ENCODE data around the gene ATL2. TPM values are rescaled to one million over a fixed set of nuclear protein-coding genes. Genes with fewer than 3 reads are reported as not detected.

ATL2 gene
- total RNA-seq, 1 experiment from 2014 or later = 66.7 TPM

- no peak overlapping the region for H2AK5ac ChIP-seq (ENCODE audit: insufficient read length, low read length)
- no CpG with 5 or more reads among the region's 7 CpGs for WGBS (ENCODE audit: extremely low coverage, insufficient read length, low lambda C conversion rate)
- peaks cover 28 to 55% (median 45%) of the 10 kb centered on the region in 3 experiments; a peak in 6 of 7 replicates for H3K36me3 Mint-ChIP-seq (ENCODE audit: insufficient read depth in 1 of 3, low read depth in 3 of 3)
These were observed 80.8 kb downstream of the ATL2 start for GRCh38 chr2:38296197-38296780.

More at GRCh38 chr2:38296197-38296780, 80.8 kb downstream of the ATL2 start:
- H3K56ac ChIP-seq (ENCODE audit: insufficient read length, low read depth, low read length) = no peak overlapping the region
- H2BK20ac ChIP-seq (ENCODE audit: low read depth, low read length, poor library complexity, severe bottlenecking) = no peak overlapping the region
- no peak overlapping the region for H3K4ac ChIP-seq (ENCODE audit: low read depth, low read length)
- no peak overlapping the region for H3K14ac ChIP-seq (ENCODE audit: insufficient read depth, low read length)
- Mint-ChIP-seq H3K9me3 (no peaks in the 10 kb centered on the region), H3K27me3 (ENCODE audit: low read depth) (no peaks in the 10 kb centered on the region), H3K4me1 (peaks cover 7 to 8% of the 10 kb centered on the region in 2 experiments), H3K27ac (no peak overlapping the region), H3K4me3 (no peak overlapping the region)
- no peak overlapping the region for H3T11ph ChIP-seq (ENCODE audit: low read length)
- H3K9ac ChIP-seq (ENCODE audit: extremely low read depth, insufficient read length, low read length) = no peak overlapping the region
- no peak overlapping the region for H4K8ac ChIP-seq (replicated peaks; ENCODE audit: insufficient read length, low read depth, low read length)
- H3K23me2 ChIP-seq (ENCODE audit: insufficient read length, low read depth, low read length, poor library complexity, severe bottlenecking) = no peaks in the 10 kb centered on the region
- no peak overlapping the region for H2BK120ac ChIP-seq (ENCODE audit: low read depth, low read length, poor library complexity, severe bottlenecking)
- peaks cover 2% of the 10 kb centered on the region for H3K4me1 ChIP-seq (ENCODE audit: insufficient read depth, low read length)
- no peak overlapping the region for H4K91ac ChIP-seq (ENCODE audit: insufficient read length, low read depth, low read length)
- no peaks in the 10 kb centered on the region for H3K79me2 ChIP-seq (ENCODE audit: insufficient read depth, low read length)
- no peak for TF ChIP-seq CTCF (conservative IDR thresholded peaks at IDR 0.05)
- H3K9me3 ChIP-seq (ENCODE audit: control insufficient read depth, low read depth, low read length) = no peaks in the 10 kb centered on the region
- H2BK12ac ChIP-seq (ENCODE audit: insufficient read length, low read depth, low read length) = no peak overlapping the region
- H3K79me1 ChIP-seq (ENCODE audit: insufficient read depth, low read depth, low read length, poor library complexity, severe bottlenecking) = peaks cover 2% of the 10 kb centered on the region
- no peak overlapping the region for H3K23ac ChIP-seq (ENCODE audit: insufficient read length, low read depth, low read length)
- no peak overlapping the region for H3K18ac ChIP-seq (ENCODE audit: insufficient read length, low read depth, low read length)
- no peak overlapping the region for H3K27ac ChIP-seq (ENCODE audit: insufficient read length, low read depth, low read length)
- DNase-seq = no peak
- no peak overlapping the region for H2AFZ ChIP-seq (ENCODE audit: low read length)
- H3K4me2 ChIP-seq (ENCODE audit: insufficient read depth, insufficient read length, low read length) = no peak overlapping the region
- no peak overlapping the region for H2BK15ac ChIP-seq (ENCODE audit: low read depth, low read length)
- H3K27me3 ChIP-seq (ENCODE audit: insufficient read depth, low read length) = no peaks in the 10 kb centered on the region
- no peaks in the 10 kb centered on the region for H4K20me1 ChIP-seq (ENCODE audit: control insufficient read depth, insufficient read depth, insufficient read length)
- H4K5ac ChIP-seq (ENCODE audit: insufficient read length, low read depth, low read length) = no peak overlapping the region
- H2BK5ac ChIP-seq (ENCODE audit: insufficient read length, low read length) = no peak overlapping the region

Measured in H9 (cell line).